Loucy (cell line): ENCODE results near the gene SRP72.

Source experiments
- H2AFZ ChIP-seq: fragments of 200-600 bp; sonication (generic); 2 replicates; pipeline ENCODE4 v1.6.0; 2016; ENCODE audit warnings: antibody characterized with exemption, mild to moderate bottlenecking, low read length, moderate library complexity
- H3F3A ChIP-seq: fragments of 200-600 bp; 2 replicates; pipeline ENCODE4 v1.6.0; 2016; ENCODE audit warnings: antibody characterized with exemption, low read depth, mild to moderate bottlenecking
- H3K27me3 ChIP-seq: fragments of 200-600 bp; sonication (generic); 2 replicates; pipeline ENCODE4 v1.6.1; 2014; ENCODE audit warnings: low read length, mild to moderate bottlenecking; ENCODE audit not compliant: insufficient read depth, poor library complexity, severe bottlenecking
- H3K36me3 ChIP-seq: fragments of 200-600 bp; sonication (generic); 2 replicates; pipeline ENCODE4 v1.6.1; 2016; ENCODE audit warnings: low read length; ENCODE audit not compliant: insufficient read depth
- H3K4me1 ChIP-seq: fragments of 200-600 bp; sonication (generic); 2 replicates; pipeline ENCODE4 v1.5.1; 2014; ENCODE audit warnings: low read length, mild to moderate bottlenecking; ENCODE audit not compliant: insufficient read depth, poor library complexity, severe bottlenecking
- H3K4me2 ChIP-seq: fragments of 200-600 bp; sonication (generic); 2 replicates; pipeline ENCODE4 v1.6.0; 2014; ENCODE audit warnings: antibody characterized with exemption, low read length, low read depth, mild to moderate bottlenecking; ENCODE audit not compliant: poor library complexity, severe bottlenecking
- H3K4me3 ChIP-seq: fragments of 200-600 bp; sonication (generic); 2 replicates; pipeline ENCODE4 v1.5.1; 2014; ENCODE audit warnings: low read length, mild to moderate bottlenecking, mixed read lengths; ENCODE audit not compliant: poor library complexity, severe bottlenecking
- H3K79me2 ChIP-seq: fragments of 200-600 bp; sonication (generic); 2 replicates; pipeline ENCODE4 v1.6.1; 2014; ENCODE audit warnings: low read length; ENCODE audit not compliant: insufficient read depth
- H3K9ac ChIP-seq: fragments of 200-600 bp; sonication (generic); 2 replicates; pipeline ENCODE4 v1.6.0; 2014; ENCODE audit warnings: mild to moderate bottlenecking, low read depth, low read length, moderate library complexity; ENCODE audit not compliant: poor library complexity, severe bottlenecking
- H3K9me2 ChIP-seq: fragments of 200-600 bp; sonication (generic); replicated peaks from 2 replicates; pipeline ENCODE4 v1.6.1; 2016; ENCODE audit warnings: low read depth, low read length, mixed read lengths
- H3K9me3 ChIP-seq: fragments of 200-600 bp; sonication (generic); 2 replicates; pipeline ENCODE4 v1.6.1; 2014; ENCODE audit warnings: mild to moderate bottlenecking, antibody characterized with exemption, low read length, low read depth; ENCODE audit not compliant: insufficient read depth
- H4K20me1 ChIP-seq: fragments of 200-600 bp; sonication (generic); 2 replicates; pipeline ENCODE4 v1.6.0; 2014; ENCODE audit warnings: antibody characterized with exemption, low read length, mild to moderate bottlenecking; ENCODE audit not compliant: insufficient read depth, poor library complexity, severe bottlenecking
- CTCF ChIP-seq: fragments of 200-600 bp; sonication (generic); conservative IDR thresholded peaks from 2 replicates; pipeline ENCODE4 v1.5.1; 2014; ENCODE audit warnings: mild to moderate bottlenecking, antibody characterized with exemption, low read length
- EZH2phosphoT487 ChIP-seq: fragments of 200-600 bp; IDR thresholded peaks from 2 replicates; pipeline ENCODE4 v1.6.1; 2018; ENCODE audit warnings: antibody characterized with exemption, mild to moderate bottlenecking, moderate library complexity, borderline replicate concordance

Gene SRP72

DNA sequence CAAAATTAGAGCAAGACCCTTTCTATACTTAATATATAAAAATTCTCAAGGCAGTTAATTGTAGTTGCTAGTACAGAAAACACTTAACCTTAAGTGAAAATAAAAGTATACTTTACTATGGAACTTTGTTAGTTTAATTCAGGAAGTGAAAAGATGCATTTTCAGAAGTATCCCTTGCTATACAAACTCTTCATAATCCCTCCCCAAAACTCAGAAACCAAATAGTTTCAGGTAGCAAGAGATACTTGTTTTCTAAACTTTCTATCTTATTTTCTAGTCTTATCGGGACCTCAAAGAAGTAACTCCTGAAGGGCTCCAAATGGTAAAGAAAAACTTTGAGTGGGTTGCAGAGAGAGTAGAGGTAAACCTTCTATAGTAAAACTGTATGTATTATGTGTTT lies 17.1 kb upstream of the SRP72 start:
- peaks cover 36% of the 10 kb centered on the region for H4K20me1 ChIP-seq
- no peaks in the 10 kb centered on the region for H3K27me3 ChIP-seq
- H3F3A ChIP-seq, result no peaks in the 10 kb centered on the region
- no peak overlapping the region for H2AFZ ChIP-seq
- peaks cover 92% of the 10 kb centered on the region for H3K36me3 ChIP-seq
- H3K4me3 ChIP-seq, result no peak overlapping the region
- no peak for TF ChIP-seq EZH2phosphoT487
- TF ChIP-seq CTCF, result no peak
- peaks cover 13% of the 10 kb centered on the region for H3K4me1 ChIP-seq
- H3K9me3 ChIP-seq, result no peaks in the 10 kb centered on the region
- peaks cover 32% of the 10 kb centered on the region for H3K79me2 ChIP-seq
- H3K4me2 ChIP-seq, result no peak overlapping the region
- no peak overlapping the region for H3K9ac ChIP-seq
- no peaks in the 10 kb centered on the region for H3K9me2 ChIP-seq

DNA sequence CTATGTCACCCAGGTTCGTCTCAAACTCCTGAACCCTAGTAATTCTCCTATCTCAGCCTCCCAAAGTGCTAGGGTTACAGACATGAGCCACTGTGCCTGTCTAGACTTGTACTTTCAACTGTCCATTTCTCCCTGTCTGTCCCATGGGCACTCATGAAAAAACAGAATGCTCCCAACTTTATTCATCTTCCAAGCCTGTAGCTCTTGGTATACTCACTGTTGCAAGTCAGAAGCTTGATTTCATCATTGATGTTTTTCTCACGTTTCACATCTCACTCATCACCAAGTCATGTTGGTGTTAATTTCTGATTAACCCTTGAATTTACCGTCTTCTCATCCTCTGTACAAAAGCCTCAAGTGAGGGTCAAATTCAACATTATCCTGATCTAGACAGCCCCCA lies 7.3 kb upstream of the SRP72 start:
- no peaks in the 10 kb centered on the region for H3K9me3 ChIP-seq
- H3K79me2 ChIP-seq, result peaks cover 28% of the 10 kb centered on the region
- no peaks in the 10 kb centered on the region for H3F3A ChIP-seq
- no peak overlapping the region for H3K4me3 ChIP-seq
- peaks cover 77% of the 10 kb centered on the region for H3K36me3 ChIP-seq
- H3K4me2 ChIP-seq, result no peak overlapping the region
- peaks cover 11% of the 10 kb centered on the region for H4K20me1 ChIP-seq
- no peak overlapping the region for H3K9ac ChIP-seq
- no peak overlapping the region for H2AFZ ChIP-seq
- H3K9me2 ChIP-seq, result no peaks in the 10 kb centered on the region
- H3K4me1 ChIP-seq, result peaks cover 10% of the 10 kb centered on the region
- TF ChIP-seq CTCF (no peak), EZH2phosphoT487 (no peak)
- no peaks in the 10 kb centered on the region for H3K27me3 ChIP-seq

DNA sequence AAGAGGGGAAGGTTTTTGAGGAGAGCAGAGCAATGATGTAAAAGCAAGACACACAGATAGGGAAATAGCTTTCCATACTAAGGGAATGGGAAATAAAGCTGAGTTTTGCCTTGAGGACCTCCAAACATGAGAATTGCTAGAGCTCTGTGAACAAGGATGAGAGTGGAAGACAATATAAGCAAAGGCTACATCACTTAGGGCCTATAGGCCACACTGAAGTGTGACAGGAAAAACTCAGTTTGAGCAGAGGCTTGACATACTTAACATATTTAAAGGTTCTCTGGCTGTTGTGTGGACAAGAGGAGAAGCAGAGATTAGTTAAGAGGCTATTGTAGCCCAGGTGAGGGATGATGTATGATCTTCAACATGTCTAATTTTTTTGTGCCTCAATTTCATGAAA lies 5.3 kb upstream of the SRP72 start:
- peaks cover 22% of the 10 kb centered on the region for H3K4me1 ChIP-seq
- H3K9me2 ChIP-seq, result no peaks in the 10 kb centered on the region
- H4K20me1 ChIP-seq, result peaks cover 12% of the 10 kb centered on the region
- H3K9me3 ChIP-seq, result no peaks in the 10 kb centered on the region
- no peaks in the 10 kb centered on the region for H3K27me3 ChIP-seq
- peaks cover 33% of the 10 kb centered on the region for H3K79me2 ChIP-seq
- no peaks in the 10 kb centered on the region for H3F3A ChIP-seq
- no peak overlapping the region for H3K4me3 ChIP-seq
- H3K36me3 ChIP-seq, result peaks cover 56% of the 10 kb centered on the region
- H3K4me2 ChIP-seq, result no peak overlapping the region
- H2AFZ ChIP-seq, result no peak overlapping the region
- H3K9ac ChIP-seq, result no peak overlapping the region
- TF ChIP-seq EZH2phosphoT487, result no peak
- TF ChIP-seq CTCF, result no peak
